ENCODE measurements around the gene ELMOD3.
"Not testable (repeated sequence)": the region's sequence is repeated elsewhere in the genome, so short reads cannot be mapped to it uniquely, and the experiment has no call there.

Gene ELMOD3

DNA sequence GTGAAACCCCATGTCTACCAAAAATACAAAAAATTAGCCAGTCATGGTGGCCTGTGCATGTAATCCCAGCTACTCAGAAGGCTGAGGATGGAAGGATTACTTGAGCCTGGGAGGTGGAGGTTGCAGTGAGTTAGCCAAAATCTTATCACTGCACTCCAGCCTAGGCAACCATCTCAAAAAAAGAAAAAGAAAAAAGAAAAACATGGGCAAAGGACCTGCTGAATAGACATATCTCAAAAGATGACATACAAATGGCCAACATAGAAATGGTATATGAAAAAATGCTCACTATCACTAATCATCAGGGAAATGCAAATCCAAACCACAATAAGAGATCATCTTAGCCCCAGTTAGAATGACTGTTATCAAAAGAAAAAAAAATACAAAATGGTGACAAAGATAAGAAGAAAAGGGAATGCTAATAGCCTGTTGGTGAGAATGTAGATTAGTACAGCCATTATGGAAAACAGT lies 25.4 kb upstream of the ELMOD3 start:
- DNase-seq (ENCODE audit: low read depth in 1 of 2, low spot score in 1 of 2) = no peak

DNA sequence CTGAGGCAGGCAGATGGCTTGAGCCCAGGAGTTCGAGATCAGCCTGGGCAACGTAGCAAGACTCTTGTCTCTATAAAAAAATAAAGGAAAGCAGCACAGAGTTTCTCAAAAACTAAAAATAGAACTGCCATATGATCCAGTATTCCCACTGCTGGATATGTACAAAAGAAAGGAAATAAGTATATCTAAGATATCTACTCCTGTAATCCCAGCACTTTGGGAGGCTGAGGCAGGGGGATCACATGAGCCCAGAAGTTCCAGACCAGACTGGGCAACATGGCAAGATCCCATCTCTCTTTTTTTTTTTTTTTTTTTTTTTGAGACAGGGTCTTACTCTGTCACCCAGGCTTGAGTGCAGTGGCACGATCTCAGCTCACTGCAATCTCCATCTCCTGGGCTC lies 24.9 kb upstream of the ELMOD3 start:
- DNase-seq (ENCODE audit: low read depth in 1 of 2, low spot score in 1 of 2) = not testable (repeated sequence)

DNA sequence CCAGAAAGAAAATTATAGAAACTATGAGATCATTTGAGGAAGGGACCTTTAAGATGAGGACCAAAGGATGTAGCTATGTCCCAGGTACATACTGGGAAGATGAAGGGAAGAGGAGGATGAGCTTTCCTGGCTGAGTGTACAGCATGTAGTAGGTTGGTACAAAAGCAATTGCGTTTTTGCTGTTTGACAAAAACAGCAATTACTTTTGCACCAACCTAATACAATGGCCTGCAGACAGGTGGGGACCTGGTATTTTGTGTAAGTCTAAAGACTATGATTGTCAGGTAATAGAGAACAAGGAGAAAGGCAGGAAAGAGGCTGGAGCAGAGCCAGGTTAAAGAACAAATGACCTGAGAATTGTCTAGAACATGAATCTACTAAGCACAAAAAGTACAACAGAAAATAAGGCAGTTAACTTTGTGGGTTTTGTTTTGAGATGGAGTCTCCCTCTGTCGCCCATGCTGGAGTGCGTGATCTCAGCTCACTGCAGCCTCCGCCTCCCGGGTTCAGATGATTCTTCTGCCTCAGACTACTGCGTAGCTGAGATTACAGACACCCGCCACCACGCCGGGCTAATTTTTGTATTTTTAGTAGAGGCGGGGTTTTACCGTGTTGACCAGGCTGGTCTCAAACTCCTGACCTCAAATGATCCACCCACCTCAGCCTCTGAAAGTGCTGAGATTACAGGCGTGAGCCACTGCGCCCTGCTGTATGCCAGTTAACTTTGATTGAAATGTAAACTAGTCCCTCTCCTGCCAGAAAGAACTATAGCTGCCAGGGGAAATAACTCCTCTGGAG lies 23.5 kb upstream of the ELMOD3 start:
- DNase-seq (ENCODE audit: low read depth in 1 of 2, low spot score in 1 of 2) = no peak

DNA sequence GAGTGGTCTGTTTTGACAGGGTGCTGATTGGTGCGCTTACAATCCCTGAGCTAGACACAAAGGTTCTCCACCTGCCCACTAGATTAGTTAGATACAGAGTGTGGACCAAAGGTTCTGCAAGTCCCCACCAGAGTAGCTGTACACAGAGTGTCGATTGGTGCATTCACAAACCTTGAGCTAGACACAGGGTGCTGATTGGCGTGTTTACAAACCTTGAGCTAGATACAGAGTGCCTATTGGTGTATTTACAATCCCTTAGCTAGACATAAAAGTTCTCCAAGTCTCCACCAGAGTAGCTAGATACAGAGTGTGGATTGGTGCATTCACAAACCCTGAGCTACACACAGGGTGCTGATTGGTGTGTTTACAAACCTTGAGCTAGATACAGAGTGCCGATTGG lies 20.7 kb upstream of the ELMOD3 start:
- not testable (repeated sequence) for DNase-seq (ENCODE audit: low read depth in 1 of 2, low spot score in 1 of 2)

DNA sequence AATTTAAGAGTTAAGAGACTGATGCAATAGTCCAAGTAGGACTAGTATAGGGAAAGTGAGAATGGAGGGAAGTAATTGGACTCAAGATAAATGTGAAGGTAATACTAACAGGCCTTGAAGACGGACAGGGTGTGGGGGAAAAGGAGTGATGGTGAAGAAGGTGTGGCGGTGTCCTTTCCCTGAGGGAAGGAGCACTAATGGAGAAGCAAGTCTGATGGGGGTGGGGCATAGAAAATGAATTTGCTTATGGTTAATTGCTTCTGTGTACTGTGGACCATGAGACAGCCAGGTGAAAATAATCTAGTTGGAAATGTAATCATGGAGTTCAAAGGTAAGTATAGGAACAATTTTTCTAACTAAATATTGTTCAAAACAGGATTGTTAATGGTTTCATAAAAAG lies 19.6 kb upstream of the ELMOD3 start:
- no peak for DNase-seq (ENCODE audit: low read depth in 1 of 2, low spot score in 1 of 2)

DNA sequence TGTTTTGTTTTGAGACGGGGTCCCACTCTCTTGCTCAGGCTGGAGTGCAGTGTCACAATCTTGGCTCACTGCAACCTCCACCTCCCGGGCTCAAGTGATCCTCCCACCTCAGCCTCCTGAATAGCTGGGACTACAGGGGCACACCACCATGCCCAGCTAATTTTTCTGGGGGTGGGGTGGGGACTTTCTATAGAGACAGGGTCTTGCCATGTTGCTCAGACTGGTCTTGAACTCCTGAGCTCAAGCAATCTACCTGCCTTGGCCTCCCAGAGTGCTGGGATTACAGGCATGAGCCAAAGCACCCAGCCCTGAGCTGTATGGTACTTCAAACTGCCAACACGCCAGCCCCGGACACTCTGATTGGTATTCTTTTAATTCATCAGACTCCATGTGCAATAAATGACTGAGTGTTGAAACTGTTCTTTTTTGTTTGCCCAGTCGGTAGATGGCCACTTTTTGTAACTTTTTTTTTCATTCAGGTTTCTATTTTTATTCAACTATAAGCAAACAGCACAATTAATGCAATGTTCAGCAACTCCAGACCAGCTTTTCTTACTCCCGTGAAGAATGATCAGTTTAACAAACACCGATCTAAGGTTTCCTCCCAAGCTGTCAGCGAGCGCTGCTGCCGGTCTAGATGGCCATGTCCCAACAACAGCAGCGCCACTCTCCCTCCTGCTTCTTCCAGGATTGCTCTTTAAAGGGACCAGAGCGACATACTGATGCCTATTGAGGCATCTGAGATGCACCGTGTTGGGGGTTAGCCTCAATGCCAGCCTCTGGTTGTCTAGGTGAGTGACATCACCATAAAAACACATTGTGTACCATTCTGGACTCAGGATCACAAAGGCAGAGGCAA lies 14.3 kb upstream of the ELMOD3 start:
- DNase-seq (ENCODE audit: low read depth in 1 of 2, low spot score in 1 of 2) = no peak

DNA sequence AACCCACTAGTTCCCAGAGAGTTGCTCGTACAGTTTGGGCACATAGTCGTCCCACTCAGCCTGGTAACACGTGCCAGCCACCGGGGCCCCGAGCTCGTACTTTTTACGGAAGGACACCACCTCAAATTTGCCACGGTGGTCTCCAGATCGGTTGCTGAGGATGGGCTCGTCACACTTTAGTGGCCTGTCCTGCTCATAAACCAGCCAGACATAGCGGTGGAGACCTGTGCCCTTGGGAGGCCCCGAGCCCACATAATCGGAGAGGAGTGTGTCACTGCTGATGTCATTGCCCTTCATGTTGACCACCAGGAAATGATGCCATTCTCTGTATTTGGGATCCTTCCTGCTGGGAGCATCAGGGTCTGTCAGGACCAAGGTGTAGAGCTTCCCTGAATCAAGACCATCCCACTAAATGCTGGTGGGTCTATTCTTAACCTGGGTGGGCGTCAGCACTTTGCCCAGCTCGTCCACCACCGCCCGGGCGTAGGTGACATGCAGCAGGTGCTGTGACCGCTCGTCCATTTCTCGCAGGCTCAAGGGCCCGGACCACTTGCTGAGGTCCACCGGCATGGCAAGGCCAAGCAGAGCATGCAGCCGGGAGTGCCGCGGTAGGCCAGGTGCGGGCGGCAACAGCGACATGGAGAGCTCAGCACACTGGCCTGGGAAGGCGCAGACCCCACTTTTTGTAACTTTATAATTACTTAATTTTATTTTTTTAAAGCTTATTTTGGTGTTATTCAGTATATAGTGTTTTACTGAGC lies 13.1 kb upstream of the ELMOD3 start:
- no peak for DNase-seq (ENCODE audit: low read depth in 1 of 2, low spot score in 1 of 2)

DNA sequence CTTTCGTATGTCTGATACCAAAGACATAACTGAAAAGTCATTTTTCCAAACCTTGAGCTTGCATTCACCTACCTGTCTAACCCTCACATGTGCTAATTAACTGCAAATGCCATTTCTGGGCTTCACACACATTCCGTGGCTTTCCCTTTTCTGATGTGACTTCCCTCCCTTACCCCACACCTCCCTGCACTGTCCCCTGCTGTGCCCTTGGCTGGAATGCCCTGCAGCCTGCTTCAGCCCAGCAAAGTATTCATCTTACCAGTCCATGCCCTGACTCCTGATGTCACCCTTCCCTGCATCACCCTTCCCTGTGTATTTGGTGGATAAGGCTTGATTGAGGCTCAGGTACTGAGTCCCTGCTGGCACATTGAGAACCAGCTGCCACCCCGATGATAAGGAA lies 12.4 kb upstream of the ELMOD3 start:
- DNase-seq (ENCODE audit: low read depth in 1 of 2, low spot score in 1 of 2) = no peak

DNA sequence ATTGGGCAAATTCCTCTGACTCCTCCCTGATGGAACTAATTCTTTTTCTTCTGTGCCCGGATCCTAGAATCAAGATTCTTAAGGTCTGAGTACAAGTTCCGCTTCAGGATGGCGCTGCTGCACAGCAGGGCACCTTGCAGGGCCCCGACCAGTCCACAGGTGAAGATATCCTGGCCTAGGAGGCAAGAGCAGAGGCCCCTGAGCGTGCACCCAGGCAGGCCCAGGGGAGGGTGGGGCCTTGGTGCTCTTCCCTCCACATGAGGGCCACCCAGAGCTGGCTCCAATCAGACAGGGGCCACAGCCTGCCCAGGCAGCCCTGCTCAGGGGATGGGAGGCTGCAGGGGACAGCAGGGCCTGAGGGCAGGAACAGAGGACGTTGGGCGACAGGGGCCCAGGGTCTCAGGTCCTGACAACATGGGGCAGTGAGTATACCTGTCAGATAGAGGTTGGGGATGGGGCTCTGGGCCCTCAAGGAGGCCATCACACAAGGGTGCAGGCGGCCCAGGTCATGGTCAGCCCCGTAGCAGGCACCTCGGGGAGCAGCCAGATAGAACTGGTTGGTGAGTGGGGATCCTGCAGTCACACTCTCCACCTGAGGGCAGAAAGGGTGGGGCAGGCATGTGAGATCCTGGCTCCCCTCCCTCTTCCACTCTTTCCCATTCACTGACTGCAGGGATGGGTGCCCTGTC lies 11.2 kb upstream of the ELMOD3 start:
- not testable (repeated sequence) for DNase-seq (ENCODE audit: low read depth in 1 of 2, low spot score in 1 of 2)

DNA sequence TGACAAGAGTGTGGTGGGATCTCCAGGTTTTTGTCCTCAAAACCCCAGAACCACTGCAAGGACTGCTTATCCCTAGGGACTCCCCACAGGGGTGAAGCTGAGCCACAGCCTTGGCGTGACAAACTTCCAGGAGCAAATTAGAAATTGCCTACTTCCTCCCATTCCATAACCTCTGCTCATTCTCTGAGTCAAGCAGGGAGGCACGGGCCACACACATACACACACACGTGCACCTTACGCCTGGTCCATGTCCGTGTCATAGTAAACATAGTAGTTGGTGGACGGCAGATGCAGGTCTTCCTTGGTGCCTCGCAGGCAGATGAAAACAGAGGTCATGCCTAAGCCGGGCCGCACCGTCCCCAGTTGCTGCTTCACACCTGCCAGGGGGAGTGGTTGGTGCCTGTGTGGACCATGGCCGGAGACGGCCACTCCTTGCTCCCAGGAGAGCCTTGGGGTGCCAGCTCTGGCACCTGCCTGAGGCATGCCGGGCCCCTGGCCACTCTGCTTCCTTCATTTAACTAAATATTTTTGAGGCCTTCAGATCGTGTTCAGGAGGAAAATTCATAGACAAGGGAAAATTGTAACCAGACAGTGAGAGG lies 10.1 kb upstream of the ELMOD3 start:
- no peak for DNase-seq (ENCODE audit: low read depth in 1 of 2, low spot score in 1 of 2)

DNA sequence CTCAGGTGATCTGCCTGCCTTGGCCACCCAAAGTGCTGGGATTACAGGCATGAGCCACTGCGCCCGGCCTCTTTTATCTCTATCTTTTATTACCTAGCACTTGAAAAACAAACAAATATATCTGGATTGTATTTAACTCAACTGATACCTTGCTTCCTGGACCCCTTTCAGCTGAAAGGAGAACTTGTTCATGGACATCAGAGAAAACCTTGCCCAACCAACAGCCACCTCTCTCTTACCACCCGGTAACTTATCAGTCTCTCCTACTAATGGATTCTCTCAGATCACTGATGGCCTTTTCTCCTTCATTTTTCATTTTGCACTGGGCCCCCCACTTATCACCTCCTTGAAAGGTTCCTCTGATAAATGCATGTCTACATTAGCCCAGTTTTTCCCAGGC lies 7.0 kb upstream of the ELMOD3 start:
- no peak for DNase-seq (ENCODE audit: low read depth in 1 of 2, low spot score in 1 of 2)

DNA sequence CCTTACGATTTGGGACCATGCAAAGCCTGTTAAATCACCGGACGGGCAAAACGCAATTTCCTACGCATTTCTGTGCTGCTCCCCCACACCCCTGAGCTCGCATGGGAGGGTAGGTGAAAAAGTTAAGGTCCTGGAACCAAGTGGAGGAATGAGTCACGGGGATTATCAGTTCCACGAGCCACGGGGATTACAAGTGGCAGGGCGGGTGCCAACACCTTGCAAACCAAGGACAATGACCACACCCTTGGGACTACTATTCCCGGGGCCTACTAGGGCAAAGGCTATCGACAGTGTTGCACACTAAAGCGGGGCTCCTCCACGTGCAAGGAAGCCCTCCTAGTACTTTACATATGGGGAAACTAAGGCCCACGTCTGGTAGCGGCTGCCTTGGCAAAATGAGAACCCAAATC lies 688 bp upstream of the ELMOD3 start:
- no peak for DNase-seq (ENCODE audit: low read depth in 1 of 2, low spot score in 1 of 2)

DNA sequence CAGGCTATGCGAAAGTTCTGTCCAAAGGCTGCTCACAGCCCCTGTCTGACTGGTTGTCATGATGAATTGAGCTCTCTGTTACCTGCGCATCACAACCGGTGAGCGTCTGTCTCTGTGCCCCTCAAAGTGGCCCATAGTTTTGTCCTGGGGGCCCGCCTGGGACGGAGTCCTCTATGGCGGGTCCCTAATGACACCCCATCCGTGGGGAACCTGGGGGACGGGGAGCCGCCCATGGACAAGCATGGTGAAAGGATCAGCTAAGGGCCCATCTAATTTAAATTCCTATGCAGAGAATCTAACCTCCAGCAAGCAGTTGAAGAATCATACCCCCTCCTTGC lies 473 bp downstream of the ELMOD3 start:
- DNase-seq (ENCODE audit: low read depth in 1 of 2, low spot score in 1 of 2) = no peak

DNA sequence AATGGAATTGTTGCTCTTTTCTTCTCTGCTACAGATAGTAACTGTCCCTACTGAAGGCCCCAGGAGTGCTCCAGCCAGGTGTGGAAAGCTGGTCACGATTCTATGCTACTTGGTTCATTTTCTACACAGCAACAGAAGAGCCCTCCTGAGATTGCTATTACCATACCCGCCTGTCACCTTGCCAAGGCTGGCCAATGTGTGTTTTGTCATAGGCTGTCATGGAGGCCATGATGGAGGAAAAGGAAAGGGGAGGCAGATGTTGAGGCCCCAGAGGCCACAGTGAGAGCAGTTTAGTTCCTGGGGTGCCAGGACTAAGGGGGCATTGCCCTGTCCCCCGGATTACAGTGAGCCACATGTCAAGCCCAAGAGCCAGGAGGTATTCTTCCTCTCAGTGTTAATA lies 952 bp downstream of the ELMOD3 start:
- DNase-seq (ENCODE audit: low read depth in 1 of 2, low spot score in 1 of 2) = no peak

DNA sequence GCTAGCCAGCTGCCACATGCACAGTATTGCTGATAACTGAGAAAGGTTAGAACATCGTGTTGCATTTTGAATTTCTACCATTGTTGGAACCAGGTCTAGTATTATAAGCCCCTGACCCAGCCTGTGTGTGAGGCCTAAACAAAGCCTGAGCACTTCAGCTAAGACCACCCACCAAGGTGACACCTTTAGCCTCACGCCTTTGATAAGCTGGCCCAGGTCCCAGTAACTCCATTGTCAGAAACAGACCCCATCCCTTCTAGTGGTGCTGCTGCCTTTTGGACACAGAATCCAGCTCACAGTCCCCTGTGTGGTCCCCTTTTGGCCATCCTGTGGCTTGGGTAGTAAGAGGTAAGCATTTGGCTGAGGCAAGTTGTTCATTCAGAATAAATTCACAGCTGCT lies 1.6 kb downstream of the ELMOD3 start:
- no peak for DNase-seq (ENCODE audit: low read depth in 1 of 2, low spot score in 1 of 2)

DNA sequence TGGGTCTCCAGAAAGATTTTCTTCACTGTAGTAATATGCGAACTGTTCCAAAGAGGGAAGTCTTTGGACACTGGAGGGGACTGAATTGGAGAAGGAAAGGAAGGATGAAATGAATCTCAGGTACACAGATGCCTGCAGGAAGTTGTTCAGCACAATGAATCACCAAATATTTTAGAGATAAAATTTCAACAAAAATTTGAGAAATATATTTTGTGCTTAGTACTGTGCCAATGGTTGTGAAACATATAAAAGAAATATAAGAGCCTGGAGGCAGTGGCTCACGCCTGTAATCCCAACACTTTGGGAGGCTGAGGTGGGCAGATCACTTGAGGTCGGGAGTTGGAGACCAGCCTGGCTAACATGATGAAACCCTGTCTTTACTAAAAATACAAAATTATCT lies 3.2 kb downstream of the ELMOD3 start:
- no peak for DNase-seq (ENCODE audit: low read depth in 1 of 2, low spot score in 1 of 2)

DNA sequence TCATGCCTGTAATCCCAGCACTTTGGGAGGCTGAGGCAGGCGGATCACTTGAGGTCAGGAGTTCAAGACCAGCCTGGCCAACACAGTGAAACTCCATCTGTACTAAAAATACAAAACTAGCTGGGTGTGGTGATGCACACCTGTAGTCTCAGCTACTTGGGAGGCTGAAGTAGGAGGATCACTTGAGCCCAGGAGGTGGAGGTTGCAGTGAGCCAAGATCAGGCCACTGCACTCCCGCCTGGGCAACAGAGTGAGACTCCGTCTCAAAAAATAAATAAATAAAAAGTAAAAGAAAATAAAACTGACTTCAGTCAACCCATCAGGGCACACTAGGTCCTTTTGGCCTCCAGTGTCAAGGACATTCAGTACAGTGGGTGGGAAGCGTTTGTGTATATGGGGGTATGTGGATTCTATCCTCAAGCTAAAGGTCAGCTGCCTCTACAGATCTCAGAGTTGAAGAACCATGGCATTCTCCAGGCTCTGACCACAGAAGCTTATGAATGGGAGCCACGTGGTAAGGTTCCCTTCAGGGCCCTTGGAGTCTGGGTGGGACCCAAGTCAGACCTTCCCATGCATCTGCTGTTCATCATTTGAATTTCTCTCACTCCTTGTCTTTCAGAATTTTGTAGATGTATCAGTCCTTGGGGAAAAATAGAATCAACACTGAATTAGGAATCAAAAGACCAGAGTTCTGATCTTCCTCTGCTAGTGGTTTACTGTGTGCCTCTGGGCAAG lies 8.3 kb downstream of the ELMOD3 start:
- not testable (repeated sequence) for DNase-seq (ENCODE audit: low read depth in 1 of 2, low spot score in 1 of 2)

DNA sequence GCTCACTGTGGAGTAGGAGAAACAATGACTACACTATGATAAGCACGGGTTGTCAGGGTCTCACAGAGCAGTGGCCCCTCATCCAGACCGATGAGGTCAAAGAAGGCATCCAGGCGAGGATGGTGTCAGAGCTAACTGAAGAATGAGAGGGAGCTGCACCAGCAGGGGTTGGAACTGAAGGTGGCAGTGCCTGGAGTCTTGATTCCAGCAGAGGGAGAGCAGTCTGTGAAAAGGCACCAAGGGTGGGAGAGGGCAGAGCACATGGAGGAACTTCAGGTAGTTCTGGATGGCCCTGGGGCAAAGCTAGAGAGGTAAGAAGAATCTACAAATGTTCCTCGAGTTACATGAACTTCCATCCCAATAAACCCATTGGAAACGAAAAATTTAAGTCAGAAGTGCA lies 12.6 kb downstream of the ELMOD3 start:
- no peak for DNase-seq (ENCODE audit: low read depth in 1 of 2, low spot score in 1 of 2)

DNA sequence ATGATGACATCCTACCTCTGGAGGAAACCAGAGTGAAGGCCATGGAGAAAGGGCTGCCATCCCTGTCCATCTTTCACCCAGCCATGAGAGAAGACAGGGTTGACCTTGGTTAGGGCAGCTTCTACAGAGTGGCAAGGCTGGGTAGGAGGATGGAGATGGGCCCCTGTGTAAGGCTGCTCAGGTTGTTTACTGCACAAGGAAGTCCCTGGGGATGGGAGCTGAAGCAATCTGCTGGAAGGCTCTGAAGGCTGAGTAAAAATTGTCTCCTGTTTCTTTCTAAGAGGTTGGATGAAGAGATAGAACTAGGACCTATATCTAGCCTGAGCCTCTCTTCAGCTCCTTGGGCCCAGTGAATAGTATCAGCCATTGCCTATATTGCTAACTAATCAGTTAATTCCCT lies 14.4 kb downstream of the ELMOD3 start:
- no peak for DNase-seq (ENCODE audit: low read depth in 1 of 2, low spot score in 1 of 2)

DNA sequence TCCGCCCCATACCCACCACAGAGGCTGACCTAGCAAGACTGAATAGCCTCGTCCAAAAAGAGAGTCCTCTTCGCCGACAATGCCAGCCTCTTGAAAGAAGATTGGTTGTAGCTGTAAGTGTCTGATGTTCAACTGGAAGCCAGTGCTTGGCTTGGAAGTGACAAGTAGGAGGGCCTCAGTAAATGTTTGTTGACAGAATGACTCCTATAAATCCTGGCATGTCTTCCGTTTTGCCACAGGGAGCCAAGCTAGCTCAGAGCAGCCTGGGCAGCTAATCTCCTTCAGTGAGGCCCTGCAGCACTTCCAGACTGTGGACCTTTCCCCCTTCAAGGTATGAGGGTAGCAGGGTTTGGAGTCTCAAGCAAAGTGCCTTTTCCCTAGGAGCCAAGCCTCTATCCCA lies 14.9 kb downstream of the ELMOD3 start:
- DNase-seq (ENCODE audit: low read depth in 1 of 2, low spot score in 1 of 2) = no peak

Data from stimulated activated CD4-positive, alpha-beta T cell treated with anti-CD3 and anti-CD28 coated beads, Interleukin-15, amount 100 ng/mL, for 1 hour (primary cell).